HG02610 (cell line): ENCODE measurements around the gene SIGLEC15.
"Not testable (repeated sequence)": the region's sequence is repeated elsewhere in the genome, so short reads cannot be mapped to it uniquely, and the experiment has no call there.

Experiments
- ATAC-seq: cut with Tn5 transposase; IDR thresholded peaks from one replicate; pipeline ENCODE4 v1.9.1; 2021; ENCODE audit warnings: mild to moderate bottlenecking, moderate library complexity; ENCODE audit not compliant: unreplicated experiment

SIGLEC15 gene

GRCh38 chr18:45818765-45819164, 6.7 kb upstream of the SIGLEC15 start:
- not testable (repeated sequence) for ATAC-seq

GRCh38 chr18:45820106-45820745, 5.2 kb upstream of the SIGLEC15 start:
- no peak for ATAC-seq

GRCh38 chr18:45821026-45821425, 4.4 kb upstream of the SIGLEC15 start:
- ATAC-seq, result no peak

- ATAC-seq, result no peak
These were observed 3.8 kb upstream of the SIGLEC15 start for GRCh38 chr18:45821711-45822110.

GRCh38 chr18:45826084-45826483, 609 bp downstream of the SIGLEC15 start:
- ATAC-seq, result no peak

- not testable (repeated sequence) for ATAC-seq
These were observed 1.2 kb downstream of the SIGLEC15 start for GRCh38 chr18:45826716-45827115.

- ATAC-seq, result no peak
These were observed 3.7 kb downstream of the SIGLEC15 start for GRCh38 chr18:45828917-45829811.

- ATAC-seq, result no peak
These were observed 4.4 kb downstream of the SIGLEC15 start for GRCh38 chr18:45829855-45830254.

- ATAC-seq, result no peak
These were observed 5.4 kb downstream of the SIGLEC15 start for GRCh38 chr18:45830917-45831316.

GRCh38 chr18:45833846-45834245, 8.4 kb downstream of the SIGLEC15 start:
- no peak for ATAC-seq

GRCh38 chr18:45834306-45834705, 8.8 kb downstream of the SIGLEC15 start:
- ATAC-seq, result no peak

- no peak for ATAC-seq
These were observed 9.7 kb downstream of the SIGLEC15 start for GRCh38 chr18:45835057-45835636.

- ATAC-seq, result no peak
These were observed 11.0 kb downstream of the SIGLEC15 start for GRCh38 chr18:45836242-45837205.

- ATAC-seq, result no peak
These were observed 12.0 kb downstream of the SIGLEC15 start for GRCh38 chr18:45837283-45838070.

GRCh38 chr18:45838302-45839070, 13.0 kb downstream of the SIGLEC15 start:
- ATAC-seq, result no peak

- no peak for ATAC-seq
These were observed 14.2 kb downstream of the SIGLEC15 start for GRCh38 chr18:45839414-45840395.

- no peak for ATAC-seq
These were observed 15.7 kb downstream of the SIGLEC15 start for GRCh38 chr18:45841060-45841764.
